Adrenal gland (tissue), 5 donors: ENCODE data around the gene RHO.

ENCODE experiments used
- CTCF ChIP-seq, 6 experiments: fragments of 450-650 bp in 4 of 6; fragments of 200-600 bp in 2 of 6; sonication (generic) in 1 of 6; IDR thresholded peaks; 1 replicate in 5 of 6; 2 replicates in 1 of 6; pipeline versions ENCODE4 v1.5.1 to v1.8.0; 2016 to 2021; ENCODE audit warnings: antibody characterized with exemption in 6 of 6, mild to moderate bottlenecking in 2 of 6, moderate library complexity in 1 of 6
- POLR2A ChIP-seq, 2 donors: fragments of 450-650 bp; IDR thresholded peaks; one replicate each; pipeline ENCODE4 v1.6.1; 2017; ENCODE audit warnings: antibody characterized with exemption in 2 of 2, mild to moderate bottlenecking in 2 of 2, moderate library complexity in 1 of 2
- donor health status: DM: no; HTN: no; CAD: no.

DNA sequence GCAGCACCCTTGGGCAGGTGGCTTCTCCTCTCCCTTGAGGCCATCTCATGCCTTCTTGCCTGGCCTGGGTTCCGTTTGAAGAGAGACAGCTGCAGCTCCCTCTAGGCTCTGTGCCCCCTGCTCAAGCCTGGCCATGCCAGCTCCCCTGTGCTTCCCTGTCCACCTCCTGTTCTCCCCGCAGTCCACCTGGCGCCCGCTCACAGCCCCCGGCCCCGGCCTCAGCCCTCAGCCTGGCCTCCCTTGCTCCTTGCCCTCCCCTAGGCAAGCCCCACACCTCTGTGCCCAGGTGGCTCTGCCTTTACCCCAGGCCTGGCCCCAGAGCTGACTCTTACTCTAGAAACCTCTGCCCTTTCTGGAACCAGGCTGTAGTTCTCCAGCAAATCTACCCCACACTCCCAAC is 13.9 kb upstream of the RHO start:
- TF ChIP-seq CTCF (IDR thresholded peaks at IDR 0.05) (no peak), POLR2A (IDR thresholded peaks at IDR 0.05) (no peak)
